GM12865 (cell line): Measurements from ENCODE around the gene TUSC2.

Source experiments
- DNase-seq: peaks from one replicate; pipeline ENCODE4 v3.0.0; 2010; ENCODE audit warnings: low read depth
- H3K4me3 ChIP-seq: 2 replicates; pipeline ENCODE4 v1.5.1; 2011; ENCODE audit warnings: mild to moderate bottlenecking, low read depth, low read length, control low read depth
- CTCF ChIP-seq: IDR thresholded peaks from 2 replicates; pipeline ENCODE4 v1.5.1; 2011; ENCODE audit warnings: low read length, control low read depth, low read depth, inconsistent platforms; ENCODE audit not compliant: insufficient read depth; ENCODE audit errors: missing control alignments

TUSC2 gene

GRCh38 chr3:50354186-50354764 is 26.3 kb upstream of the TUSC2 start:
- TF ChIP-seq CTCF, result no peak
- DNase-seq, result no peak
- H3K4me3 ChIP-seq, result no peak overlapping the region

GRCh38 chr3:50353245-50354004 is 25.4 kb upstream of the TUSC2 start:
- no peak for DNase-seq
- H3K4me3 ChIP-seq, result no peak overlapping the region
- no peak for TF ChIP-seq CTCF

- peak; percentile 18 for TF ChIP-seq CTCF
- no peak overlapping the region for H3K4me3 ChIP-seq
- no peak for DNase-seq
These were observed 24.8 kb upstream of the TUSC2 start for GRCh38 chr3:50352781-50353180.

- no peak for TF ChIP-seq CTCF
- no peak for DNase-seq
- peak overlapping the region; percentile 75 for H3K4me3 ChIP-seq
These were observed 23.3 kb upstream of the TUSC2 start for GRCh38 chr3:50351323-50351697.

- TF ChIP-seq CTCF, result no peak
- DNase-seq, result peak; percentile 97
- peak within 1 kb of the TSS; percentile 75 for H3K4me3 ChIP-seq
These were observed 22.7 kb upstream of the TUSC2 start, which contains the start of the genes CYB561D2 and NPRL2 for GRCh38 chr3:50350527-50351322. CYB561D2 (plus strand) TSS chr3:50350862; CDS start chr3:50351434, 572 bp downstream. NPRL2 (minus strand) TSS chr3:50350775; CDS start chr3:50350652, 123 bp downstream.

GRCh38 chr3:50350213-50350526 is 22.1 kb upstream of the TUSC2 start:
- peak overlapping the region; percentile 75 for H3K4me3 ChIP-seq
- no peak for DNase-seq
- no peak for TF ChIP-seq CTCF
